GM18508 (cell line): ENCODE measurements around the gene TMEM167A.
"Not testable (repeated sequence)": the region's sequence is repeated elsewhere in the genome, so short reads cannot be mapped to it uniquely, and the experiment has no call there.

Experiments
- ATAC-seq: cut with Tn5 transposase; IDR thresholded peaks from one replicate; pipeline ENCODE4 v1.9.1; 2021; ENCODE audit warnings: moderate number of reproducible peaks; ENCODE audit not compliant: insufficient read depth, unreplicated experiment

The TMEM167A gene

DNA sequence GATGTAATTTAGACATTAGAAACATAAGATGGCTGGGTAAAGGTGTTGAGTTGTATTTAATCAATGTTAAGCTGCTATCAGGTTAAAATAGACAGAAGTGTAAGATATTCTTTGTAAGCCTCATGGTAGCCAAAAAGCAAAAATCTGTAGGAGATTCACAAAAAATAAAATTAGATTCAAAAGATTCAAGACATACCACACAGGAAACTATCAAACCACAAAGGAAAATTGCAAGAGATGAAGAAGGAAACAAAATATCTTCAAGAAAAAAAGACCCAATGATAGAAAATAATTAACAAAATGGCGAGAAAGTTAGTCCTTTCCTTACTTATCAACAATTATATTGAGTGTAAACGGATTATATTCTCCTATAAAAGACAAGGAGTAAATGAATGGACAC lies 15.4 kb upstream of the TMEM167A start:
- ATAC-seq = no peak

DNA sequence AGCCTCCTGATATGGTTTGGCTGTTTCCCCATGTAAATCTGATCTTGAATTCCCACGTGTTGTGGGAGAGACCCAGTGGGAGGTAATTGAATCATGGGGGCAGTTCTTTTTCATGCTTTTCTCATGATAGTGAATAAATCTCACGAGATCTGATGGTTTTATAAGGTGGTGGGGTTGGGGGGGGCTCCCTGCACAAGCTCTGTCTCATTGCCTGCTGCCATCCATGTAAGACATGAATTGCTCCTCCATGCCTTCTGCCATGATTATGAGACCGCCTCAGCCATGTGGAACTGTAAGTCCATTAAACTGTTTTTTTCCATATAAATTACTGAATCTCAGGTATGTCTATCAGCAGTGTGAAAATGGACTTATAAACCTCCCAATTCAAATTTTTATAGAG lies 13.0 kb upstream of the TMEM167A start:
- no peak for ATAC-seq

DNA sequence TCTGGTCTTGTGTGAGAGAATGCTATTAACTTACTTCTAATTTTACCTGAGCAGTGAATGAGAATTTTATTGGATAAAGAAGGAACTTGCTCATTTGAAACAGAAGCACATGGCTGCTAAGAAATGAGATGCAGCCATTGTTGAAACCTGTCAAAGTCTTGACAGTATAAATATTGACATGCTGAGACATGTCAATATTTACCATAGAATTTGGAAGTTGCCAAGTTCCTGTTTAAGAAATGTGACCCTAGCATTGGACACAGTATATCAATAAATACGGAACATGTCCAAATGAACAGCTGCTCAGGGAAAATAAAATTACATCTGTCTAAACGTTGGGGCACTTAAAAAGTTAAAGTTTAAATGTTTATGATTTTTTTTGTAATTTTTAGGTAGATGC lies 7.9 kb upstream of the TMEM167A start:
- ATAC-seq = no peak

GRCh38 chr5:83084336-83084735 lies 7.1 kb upstream of the TMEM167A start:
- no peak for ATAC-seq

GRCh38 chr5:83082750-83083149 lies 5.6 kb upstream of the TMEM167A start:
- no peak for ATAC-seq

- peak; percentile 3 for ATAC-seq
These were observed 568 bp upstream of the TMEM167A start for GRCh38 chr5:83077662-83078261.

DNA sequence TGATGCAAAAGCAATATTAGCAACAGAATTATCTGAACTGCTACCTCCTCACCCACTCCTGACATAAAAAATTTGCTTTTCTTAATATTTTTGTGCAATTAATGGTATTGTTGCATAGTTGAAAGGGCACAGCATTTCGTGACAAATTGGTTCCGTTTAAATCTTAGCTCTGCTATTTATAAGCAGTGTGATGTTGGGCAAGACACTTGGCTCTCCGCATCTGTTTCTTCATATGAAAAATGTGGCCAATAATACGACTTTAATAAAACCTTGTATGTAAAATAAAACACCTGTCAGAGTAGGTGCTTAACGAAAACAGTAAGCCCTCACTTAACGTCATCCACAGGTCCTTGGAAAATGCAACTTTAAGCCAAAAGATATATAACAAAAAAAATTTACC lies 4.2 kb downstream of the TMEM167A start:
- ATAC-seq = no peak

GRCh38 chr5:83071286-83072051 lies 5.7 kb downstream of the TMEM167A start:
- no peak for ATAC-seq

- ATAC-seq = no peak
These were observed 7.9 kb downstream of the TMEM167A start for GRCh38 chr5:83069096-83069799.

GRCh38 chr5:83067377-83067776 lies 9.8 kb downstream of the TMEM167A start:
- not testable (repeated sequence) for ATAC-seq

DNA sequence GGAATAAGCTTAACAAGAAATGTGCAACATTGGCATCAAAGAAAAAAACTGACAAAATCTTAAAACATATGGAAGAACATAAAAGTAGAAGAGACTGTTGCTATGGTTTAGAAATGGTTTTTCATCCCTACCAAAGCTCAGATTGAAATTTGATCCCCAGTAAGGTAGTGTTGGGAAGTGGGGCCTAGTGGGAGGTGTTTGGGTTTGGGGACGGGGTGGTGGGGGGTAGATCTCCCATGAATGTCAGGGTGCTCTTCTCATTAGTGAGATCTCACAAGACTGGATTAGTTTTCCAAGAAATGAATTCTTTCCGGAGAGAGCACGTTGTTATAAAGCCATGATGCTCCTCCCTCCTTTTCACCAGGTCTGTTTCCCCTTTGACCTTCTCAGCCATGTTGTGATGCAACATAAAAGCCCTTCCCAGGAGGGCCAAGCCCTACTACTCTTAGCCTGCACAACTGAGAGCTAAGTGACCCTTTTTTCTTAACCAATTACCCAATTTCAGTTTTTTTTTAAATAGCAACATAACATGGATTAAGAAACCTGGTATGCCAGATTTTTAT lies 10.6 kb downstream of the TMEM167A start:
- ATAC-seq = no peak

- ATAC-seq = no peak
These were observed 17.9 kb downstream of the TMEM167A start for GRCh38 chr5:83059341-83059740.

DNA sequence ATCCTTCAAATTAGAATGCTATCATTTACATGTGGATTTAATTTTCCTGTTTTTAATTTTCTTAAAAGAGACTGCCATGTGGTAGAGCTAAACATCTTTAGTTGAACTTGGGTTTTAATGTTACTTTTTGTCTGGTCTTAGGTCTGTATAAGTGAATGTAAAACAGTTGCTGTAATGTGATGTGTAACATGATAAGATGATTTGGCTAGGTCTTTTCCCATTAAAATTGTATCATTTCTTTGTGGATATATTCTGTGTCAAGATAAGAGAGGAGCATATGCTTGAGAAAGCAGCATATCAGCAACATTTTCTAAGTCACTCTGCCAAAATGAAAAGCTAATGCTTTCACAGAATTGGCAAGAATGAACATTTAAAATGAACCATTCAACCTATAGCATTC lies 18.5 kb downstream of the TMEM167A start:
- ATAC-seq = no peak

- no peak for ATAC-seq
These were observed 22.0 kb downstream of the TMEM167A start for GRCh38 chr5:83055166-83055565.

DNA sequence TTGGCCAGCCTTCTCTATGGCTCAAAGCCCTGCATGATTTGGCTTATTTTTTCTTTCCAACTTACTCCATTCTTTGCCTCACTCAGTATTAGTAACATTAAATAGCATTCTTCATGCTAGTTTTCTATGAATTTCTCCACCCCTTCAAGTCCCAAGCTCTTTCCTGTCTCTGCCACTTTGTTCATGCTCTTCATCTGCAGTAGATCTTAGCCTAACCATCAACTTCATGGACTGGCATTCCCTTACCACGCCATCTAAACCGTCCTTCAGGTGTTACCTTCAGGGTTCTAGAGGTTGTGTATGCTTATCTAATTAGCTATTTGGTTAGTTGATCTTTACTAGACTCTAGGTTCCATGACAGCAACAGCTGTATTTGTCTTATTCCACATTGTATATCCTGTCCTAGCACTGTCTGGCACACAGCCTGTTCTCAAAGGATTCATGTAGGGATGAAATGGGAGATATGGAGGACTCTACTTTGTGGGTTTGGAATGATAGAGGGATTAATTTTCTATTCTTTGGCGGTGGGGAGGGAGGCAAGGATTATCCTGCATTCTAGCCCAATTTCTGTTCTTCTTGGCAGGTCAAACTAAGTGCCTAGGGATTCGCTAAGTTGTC lies 26.4 kb downstream of the TMEM167A start:
- no peak for ATAC-seq

GRCh38 chr5:83049370-83049885 lies 27.8 kb downstream of the TMEM167A start:
- no peak for ATAC-seq

DNA sequence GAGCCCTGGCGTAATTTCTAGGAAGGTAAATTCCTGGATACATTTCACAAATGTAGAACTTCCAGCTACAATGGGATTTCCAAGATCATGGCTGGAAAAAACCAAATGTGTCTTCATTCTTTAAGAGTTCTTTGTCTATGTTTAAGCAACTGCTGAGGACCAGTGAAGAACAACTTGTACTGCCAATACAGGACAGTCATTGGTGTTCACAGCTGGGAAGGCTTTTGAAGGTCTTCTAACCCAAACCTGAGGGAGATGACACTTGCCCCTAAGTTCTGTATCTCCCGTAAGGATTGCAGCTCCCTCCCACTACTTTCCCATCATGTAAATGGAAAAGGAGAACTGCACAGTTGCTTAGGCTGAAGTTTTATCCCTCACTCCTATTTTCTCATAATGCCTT lies 28.4 kb downstream of the TMEM167A start:
- ATAC-seq = no peak

- ATAC-seq = no peak
These were observed 28.9 kb downstream of the TMEM167A start for GRCh38 chr5:83048277-83048676.

DNA sequence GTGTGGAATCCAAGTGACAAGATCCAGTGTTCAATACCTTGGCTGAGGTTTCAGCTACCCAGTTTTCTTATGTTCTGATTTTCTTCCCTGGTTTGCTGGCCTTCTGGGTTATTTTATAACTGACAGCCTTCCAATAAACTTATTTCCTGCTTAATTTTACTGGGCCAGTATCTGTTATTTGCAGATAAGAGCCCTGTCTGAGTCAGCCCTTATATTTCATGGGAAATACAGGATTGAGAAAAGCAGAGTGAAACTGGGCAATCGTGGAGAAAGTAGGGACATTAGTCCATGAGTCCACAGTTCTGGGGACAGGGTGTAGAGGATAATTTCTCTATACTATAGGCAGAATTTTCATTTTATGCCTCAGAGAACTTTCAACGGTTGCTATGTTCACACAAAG lies 32.3 kb downstream of the TMEM167A start:
- ATAC-seq = no peak

DNA sequence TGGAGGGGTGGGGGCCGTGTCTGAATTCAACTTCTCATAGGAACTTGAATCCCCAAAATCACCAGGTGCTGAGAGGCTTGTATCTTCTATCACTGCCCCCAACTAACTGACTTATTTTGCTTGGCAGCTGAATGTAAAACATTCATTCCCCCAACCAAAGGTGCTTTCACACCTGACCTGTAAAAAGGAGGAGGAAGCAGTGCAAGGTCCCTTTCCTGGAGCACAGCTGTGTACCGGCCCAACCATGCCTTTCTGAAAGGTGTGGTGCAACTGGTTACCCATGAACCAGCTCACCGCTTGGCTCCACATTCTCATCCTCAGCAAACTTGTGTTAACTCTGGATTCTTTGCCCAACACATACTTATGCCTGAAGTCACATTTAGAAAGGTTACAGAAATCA lies 34.7 kb downstream of the TMEM167A start:
- no peak for ATAC-seq

DNA sequence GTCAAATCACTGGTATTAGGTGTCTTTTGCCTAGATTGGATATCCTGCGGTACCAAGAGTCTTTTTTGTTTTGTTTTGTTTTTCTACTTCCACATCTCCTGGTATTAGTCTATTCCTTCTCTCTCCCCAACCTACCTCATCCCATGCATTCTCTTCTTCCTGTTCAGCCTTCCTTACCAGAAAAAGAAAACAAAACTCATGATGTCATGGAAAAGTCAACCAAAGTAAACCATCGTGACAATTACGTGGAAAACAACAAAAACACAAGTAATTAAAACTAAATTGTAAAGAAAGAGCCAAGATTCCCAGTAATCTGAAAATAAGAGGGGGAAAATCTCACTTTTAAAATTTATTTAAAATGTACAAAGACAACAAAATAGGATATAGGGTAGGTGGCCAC lies 38.3 kb downstream of the TMEM167A start:
- no peak for ATAC-seq
